ENCODE data around the gene DAD1. TPM values are rescaled to one million over a fixed set of nuclear protein-coding genes. Genes with fewer than 3 reads are reported as not detected.
A peak's percentile ranks its signal among the peaks of the same experiment; 100 is the strongest.

Gene DAD1
- polyA plus RNA-seq, 1 donor (not counting 4 experiments of a cell fraction or from before 2014, with no cell fraction given), result 351 TPM

GRCh38 chr14:22587247-22587646, 1.8 kb downstream of the DAD1 start:
- Histone ChIP-seq H3K9me1 (ENCODE audit: control insufficient read depth, extremely low read depth, insufficient read depth, low read length) (peaks cover 2% of the 10 kb centered on the region), H3K4me2 (ENCODE audit: control insufficient read depth, extremely low read depth, insufficient read depth, low read depth, low read length) (peak overlapping the region; percentile 89), H3K9ac (ENCODE audit: control insufficient read depth, extremely low read depth, insufficient read depth, low read length) (no peak overlapping the region), H3K36me3 (ENCODE audit: control insufficient read depth in 2 of 2, extremely low read depth in 1 of 2, insufficient read depth in 2 of 2, low read length in 2 of 2) (peaks cover 0 to 4% of the 10 kb centered on the region in 2 experiments), H2AFZ (ENCODE audit: control insufficient read depth, low read length) (no peak overlapping the region), H4K20me1 (ENCODE audit: control insufficient read depth, extremely low read depth, insufficient read depth, low read length) (peaks cover 9% of the 10 kb centered on the region), H3K27me3 (ENCODE audit: control insufficient read depth, extremely low read depth, insufficient read depth, low read length) (no peaks in the 10 kb centered on the region), H3K9me3 (ENCODE audit: control insufficient read depth, low read depth, low read length) (no peaks in the 10 kb centered on the region), H3K4me3 (ENCODE audit: control insufficient read depth in 2 of 3, extremely low read depth in 1 of 3, insufficient read depth in 2 of 3, low read depth in 1 of 3, low read length in 3 of 3) (no peak overlapping the region), H3K79me2 (ENCODE audit: control insufficient read depth, insufficient read depth, low read length) (peaks cover 59% of the 10 kb centered on the region), H3K4me1 (ENCODE audit: control insufficient read depth, extremely low read depth, insufficient read depth, low read length) (peaks cover 15% of the 10 kb centered on the region), H3K27ac (ENCODE audit: control insufficient read depth, insufficient read depth, low read length) (no peak overlapping the region)
- TF ChIP-seq, protein P1, sequence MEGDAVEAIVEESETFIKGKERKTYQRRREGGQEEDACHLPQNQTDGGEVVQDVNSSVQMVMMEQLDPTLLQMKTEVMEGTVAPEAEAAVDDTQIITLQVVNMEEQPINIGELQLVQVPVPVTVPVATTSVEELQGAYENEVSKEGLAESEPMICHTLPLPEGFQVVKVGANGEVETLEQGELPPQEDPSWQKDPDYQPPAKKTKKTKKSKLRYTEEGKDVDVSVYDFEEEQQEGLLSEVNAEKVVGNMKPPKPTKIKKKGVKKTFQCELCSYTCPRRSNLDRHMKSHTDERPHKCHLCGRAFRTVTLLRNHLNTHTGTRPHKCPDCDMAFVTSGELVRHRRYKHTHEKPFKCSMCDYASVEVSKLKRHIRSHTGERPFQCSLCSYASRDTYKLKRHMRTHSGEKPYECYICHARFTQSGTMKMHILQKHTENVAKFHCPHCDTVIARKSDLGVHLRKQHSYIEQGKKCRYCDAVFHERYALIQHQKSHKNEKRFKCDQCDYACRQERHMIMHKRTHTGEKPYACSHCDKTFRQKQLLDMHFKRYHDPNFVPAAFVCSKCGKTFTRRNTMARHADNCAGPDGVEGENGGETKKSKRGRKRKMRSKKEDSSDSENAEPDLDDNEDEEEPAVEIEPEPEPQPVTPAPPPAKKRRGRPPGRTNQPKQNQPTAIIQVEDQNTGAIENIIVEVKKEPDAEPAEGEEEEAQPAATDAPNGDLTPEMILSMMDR (optimal IDR thresholded peaks at IDR 0.05 in 1 of 3, IDR thresholded peaks at IDR 0.05 in 1 of 3, conservative IDR thresholded peaks at IDR 0.05 in 1 of 3; ENCODE audit: extremely low read depth in 1 of 3, insufficient read depth in 2 of 3, low read length in 3 of 3), result no peak
- TF ChIP-seq EZH2 (IDR thresholded peaks at IDR 0.05; ENCODE audit: low read length), result no peak
- dilution Hi-C loops (cut with MboI; ENCODE audit: extremely low pct_ligation_motif_present, low sequenced_read_pairs), result no loop called here
- FAIRE-seq, result no peak
- no peak for DNase-seq (ENCODE audit: low read depth, low spot score)

GRCh38 chr14:22583994-22584393, 5.0 kb downstream of the DAD1 start:
- TF ChIP-seq EZH2 (IDR thresholded peaks at IDR 0.05; ENCODE audit: low read length), result no peak
- TF ChIP-seq, protein P1 (optimal IDR thresholded peaks at IDR 0.05 in 1 of 3, IDR thresholded peaks at IDR 0.05 in 1 of 3, conservative IDR thresholded peaks at IDR 0.05 in 1 of 3; ENCODE audit: extremely low read depth in 1 of 3, insufficient read depth in 2 of 3, low read length in 3 of 3), result no peak
- Histone ChIP-seq H3K27me3 (ENCODE audit: control insufficient read depth, extremely low read depth, insufficient read depth, low read length) (no peaks in the 10 kb centered on the region), H3K36me3 (ENCODE audit: control insufficient read depth in 2 of 2, extremely low read depth in 1 of 2, insufficient read depth in 2 of 2, low read length in 2 of 2) (peaks cover 2 to 7% of the 10 kb centered on the region in 2 experiments), H3K27ac (ENCODE audit: control insufficient read depth, insufficient read depth, low read length) (no peak overlapping the region), H3K9ac (ENCODE audit: control insufficient read depth, extremely low read depth, insufficient read depth, low read length) (no peak overlapping the region), H4K20me1 (ENCODE audit: control insufficient read depth, extremely low read depth, insufficient read depth, low read length) (peaks cover 9% of the 10 kb centered on the region), H3K4me2 (ENCODE audit: control insufficient read depth, extremely low read depth, insufficient read depth, low read depth, low read length) (no peak overlapping the region), H3K4me3 (ENCODE audit: control insufficient read depth in 2 of 3, extremely low read depth in 1 of 3, insufficient read depth in 2 of 3, low read depth in 1 of 3, low read length in 3 of 3) (no peak overlapping the region), H3K9me3 (ENCODE audit: control insufficient read depth, low read depth, low read length) (no peaks in the 10 kb centered on the region), H3K9me1 (ENCODE audit: control insufficient read depth, extremely low read depth, insufficient read depth, low read length) (peaks cover 2% of the 10 kb centered on the region), H3K79me2 (ENCODE audit: control insufficient read depth, insufficient read depth, low read length) (peaks cover 81% of the 10 kb centered on the region), H3K4me1 (ENCODE audit: control insufficient read depth, extremely low read depth, insufficient read depth, low read length) (peaks cover 10% of the 10 kb centered on the region), H2AFZ (ENCODE audit: control insufficient read depth, low read length) (no peak overlapping the region)
- dilution Hi-C loops (cut with MboI; ENCODE audit: extremely low pct_ligation_motif_present, low sequenced_read_pairs), result no loop called here
- FAIRE-seq (no peak), DNase-seq (ENCODE audit: low read depth, low spot score) (no peak)

Measured in keratinocyte (primary cell).